GM12878 (cell line): ENCODE measurements around the gene TSPEAR. TPM values are rescaled to one million over a fixed set of nuclear protein-coding genes. Genes with fewer than 3 reads are reported as not detected.

Experiments used
- ATAC-seq: fragments of 200-7000 bp; cut with Tn5 transposase; 3 replicates; pipeline ENCODE4 v1.9.1; 2020; ENCODE audit warnings: mild to moderate bottlenecking, moderate library complexity
- BruUV-seq: library from RNA; stranded (reverse); fragments of 400-500 nt; replicated peaks from 2 replicates; lab custom pipeline; 2021; lab: Mats Ljungman, UMichigan
- CTCF ChIA-PET: fragments of 300-600 bp; sonication (Branson Sonifier 250); formaldehyde crosslinking; extraction: SDS; loops from one replicate; lab custom pipeline; 2021; ENCODE audit warnings: inconsistent platforms; lab: Yijun Ruan, JAX
- POLR2A ChIA-PET: fragments of 350-600 bp; formaldehyde crosslinking; extraction: SDS; loops from one replicate; lab custom pipeline; 2021; ENCODE audit warnings: inconsistent platforms; lab: Charles Lee
- RAD21 ChIA-PET: fragments of 300-600 bp; sonication (Branson Sonifier 250); formaldehyde crosslinking; loops from one replicate; lab custom pipeline; 2023; ENCODE audit warnings: antibody characterized with exemption; ENCODE audit not compliant: unreplicated experiment; lab: Charles Lee
- SMC1A ChIA-PET: fragments of 300-600 bp; sonication (Branson Sonifier 250); formaldehyde crosslinking; loops from one replicate; lab custom pipeline; 2023; ENCODE audit not compliant: unreplicated experiment, uncharacterized antibody; lab: Charles Lee
- DNase-seq: peaks from one replicate; pipeline ENCODE4 v3.0.0-alpha.2; 2011; ENCODE audit warnings: low read depth, low spot score
- FAIRE-seq: peaks from 3 replicates; lab custom pipeline; 2011; peaks lifted over from hg19 to GRCh38; lab: Jason Lieb, UNC
- H2AFZ ChIP-seq: 2 replicates; pipeline ENCODE4 v1.6.0; 2011; ENCODE audit warnings: low read depth, low read length, control low read depth; ENCODE audit not compliant: control insufficient read depth
- H3K27ac ChIP-seq: 2 replicates; pipeline ENCODE4 v1.5.1; 2011; ENCODE audit warnings: control low read depth; ENCODE audit not compliant: control insufficient read depth, insufficient read depth
- H3K27me3 ChIP-seq, 2 experiments: replicated peaks in 1 of 2; 2 replicates each; pipeline versions ENCODE4 v1.6.0 to v1.6.1; 2011; ENCODE audit warnings: low read length in 1 of 2; ENCODE audit not compliant: control insufficient read depth in 2 of 2, insufficient read depth in 2 of 2
- H3K36me3 ChIP-seq, 2 experiments: 2 replicates each; pipeline ENCODE4 v1.5.1; 2011; ENCODE audit warnings: low read length in 1 of 2; ENCODE audit not compliant: control insufficient read depth in 2 of 2, insufficient read depth in 2 of 2
- H3K4me1 ChIP-seq: 2 replicates; pipeline ENCODE4 v1.6.1; 2011; ENCODE audit warnings: mild to moderate bottlenecking, low read length, moderate library complexity, mixed read lengths; ENCODE audit not compliant: control insufficient read depth, insufficient read depth
- H3K4me2 ChIP-seq: 2 replicates; pipeline ENCODE4 v1.6.0; 2011; ENCODE audit warnings: control low read depth; ENCODE audit not compliant: control insufficient read depth, insufficient read depth
- H3K4me3 ChIP-seq: fragments of 200-600 bp; sonication (generic); 2 replicates; pipeline ENCODE4 v1.5.1; 2016
- H3K79me2 ChIP-seq: 2 replicates; pipeline ENCODE4 v1.6.0; 2011; ENCODE audit warnings: low read length; ENCODE audit not compliant: control insufficient read depth, insufficient read depth
- H3K9ac ChIP-seq: 2 replicates; pipeline ENCODE4 v1.8.0; 2011; ENCODE audit warnings: low read length, control low read depth, mixed read lengths; ENCODE audit not compliant: control insufficient read depth, insufficient read depth
- H3K9me3 ChIP-seq: replicated peaks from 3 replicates; pipeline ENCODE4 v1.5.1; 2011; ENCODE audit warnings: mild to moderate bottlenecking, low read length; ENCODE audit not compliant: control insufficient read depth, insufficient read depth
- H4K20me1 ChIP-seq: 2 replicates; pipeline ENCODE4 v1.6.0; 2011; ENCODE audit not compliant: control insufficient read depth, insufficient read depth
- IKZF2 ChIP-seq, 2 experiments: fragments of 450-650 bp; IDR thresholded peaks; 2 replicates each; pipeline ENCODE4 v1.6.1; 2017; ENCODE audit warnings: mild to moderate bottlenecking in 2 of 2, moderate library complexity in 2 of 2
- IRF4 ChIP-seq: IDR thresholded peaks from 2 replicates; pipeline ENCODE4 v1.6.1; 2011; ENCODE audit warnings: low read depth, low read length
- JUNB ChIP-seq: IDR thresholded peaks from 2 replicates; pipeline ENCODE4 v1.6.1; 2016; ENCODE audit warnings: antibody characterized with exemption, mild to moderate bottlenecking
- NRF1 ChIP-seq: conservative IDR thresholded peaks from 2 replicates; pipeline ENCODE4 v1.6.1; 2011; ENCODE audit warnings: mild to moderate bottlenecking, low read depth, low read length, improper control_type of control experiment
- RAD21 ChIP-seq: IDR thresholded peaks from 2 replicates; pipeline ENCODE4 v1.6.1; 2011; ENCODE audit warnings: mild to moderate bottlenecking, low read depth, low read length, moderate library complexity; ENCODE audit not compliant: insufficient read depth
- SIN3A ChIP-seq: IDR thresholded peaks from 2 replicates; pipeline ENCODE4 v1.6.1; 2012; ENCODE audit warnings: low read depth, low read length, improper control_type of control experiment
- SRF ChIP-seq, 2 experiments: IDR thresholded peaks; 2 replicates each; pipeline ENCODE4 v1.6.1; 2011; ENCODE audit warnings: low read depth in 2 of 2, low read length in 2 of 2, mild to moderate bottlenecking in 1 of 2, moderate library complexity in 1 of 2
- STAT1 ChIP-seq: fragments of 450-650 bp; conservative IDR thresholded peaks from 2 replicates; pipeline ENCODE4 v1.6.1; 2014; ENCODE audit warnings: antibody characterized with exemption, mild to moderate bottlenecking
- TCF12 ChIP-seq: IDR thresholded peaks from 2 replicates; pipeline ENCODE4 v1.6.1; 2011; ENCODE audit warnings: low read depth, mild to moderate bottlenecking, low read length
- TCF3 ChIP-seq: IDR thresholded peaks from 2 replicates; pipeline ENCODE4 v1.6.1; 2012; ENCODE audit warnings: low read depth, mild to moderate bottlenecking, low read length, borderline replicate concordance; ENCODE audit not compliant: insufficient read depth
- ZSCAN29 ChIP-seq: fragments of 450-650 bp; IDR thresholded peaks from 2 replicates; pipeline ENCODE4 v1.6.1; 2017; ENCODE audit warnings: mild to moderate bottlenecking, moderate library complexity
- WGBS: methylation state at CpG from one replicate; pipeline ENCODE4 v1.1.6; 2016; ENCODE audit warnings: low lambda C conversion rate; ENCODE audit not compliant: insufficient replicate concordance, insufficient coverage; ENCODE audit errors: missing lambda C conversion rate; 5-methylcytosine and 5-hydroxymethylcytosine counted together
- in situ Hi-C: fragments of 300-500 bp; cut with MboI; formaldehyde crosslinking; loops from 9 replicates; pipeline ENCODE4 v1.14.3; 2018; ENCODE audit warnings: mixed read lengths
- intact Hi-C: fragments of 100-400 bp; cut with micrococcal nuclease; formaldehyde crosslinking; loops from one replicate; pipeline ENCODE4 v1.14.2; 2022; ENCODE audit not compliant: unreplicated experiment
- polyA plus RNA-seq, 11 experiments: library from polyadenylated mRNA; depleted of rRNA in 4 of 11; unstranded in 6 of 11; stranded (reverse) in 5 of 11; fragments of >200 nt; fragmentation: Nextera tagmentation in 4 of 11; fragmentation: Illumina TruSeq in 1 of 11; extraction: Ambion mirVana in 4 of 11; extraction: Trizol in 1 of 11; gene quantifications; 1 replicate in 1 of 11; 2 replicates in 10 of 11; pipeline versions ENCODE4 v1.2.1 to v1.2.3, GENCODE V29; 2011 to 2016; ENCODE audit warnings: inconsistent platforms in 2 of 11, missing spikeins in 2 of 11, low read depth in 1 of 11
- total RNA-seq, 4 experiments: library from RNA; depleted of rRNA in 3 of 4; stranded (reverse); fragments of >200 nt in 3 of 4; fragmentation: Illumina TruSeq in 1 of 4; extraction: Trizol in 1 of 4; gene quantifications; 2 replicates each; pipeline versions ENCODE4 v1.2.1 to v1.2.3, GENCODE V29; 2013 to 2021
- TF ChIP-seq, protein P1 (sequence below): fragments of 450-650 bp; IDR thresholded peaks from 2 replicates; pipeline ENCODE4 v1.6.1; 2016; ENCODE audit warnings: mild to moderate bottlenecking, moderate library complexity, borderline replicate concordance
- TF ChIP-seq, protein P2 (sequence below): fragments of 450-650 bp; IDR thresholded peaks from 2 replicates; pipeline ENCODE4 v1.6.1; 2014; ENCODE audit warnings: mild to moderate bottlenecking
- TF ChIP-seq, protein P3 (sequence below): fragments of 450-650 bp; IDR thresholded peaks from 2 replicates; pipeline ENCODE4 v1.6.1; 2016; ENCODE audit warnings: mild to moderate bottlenecking
- TF ChIP-seq, protein P4 (sequence below): fragments of 150-350 bp; IDR thresholded peaks from 2 replicates; pipeline ENCODE4 v1.6.1; 2014; ENCODE audit warnings: mild to moderate bottlenecking, low read depth, low read length

The TSPEAR gene
- total and polyA plus RNA-seq, 10 of the 15 experiments (the other 5 are each of a cell fraction or from before 2014, with no cell fraction given): not detected

DNA sequence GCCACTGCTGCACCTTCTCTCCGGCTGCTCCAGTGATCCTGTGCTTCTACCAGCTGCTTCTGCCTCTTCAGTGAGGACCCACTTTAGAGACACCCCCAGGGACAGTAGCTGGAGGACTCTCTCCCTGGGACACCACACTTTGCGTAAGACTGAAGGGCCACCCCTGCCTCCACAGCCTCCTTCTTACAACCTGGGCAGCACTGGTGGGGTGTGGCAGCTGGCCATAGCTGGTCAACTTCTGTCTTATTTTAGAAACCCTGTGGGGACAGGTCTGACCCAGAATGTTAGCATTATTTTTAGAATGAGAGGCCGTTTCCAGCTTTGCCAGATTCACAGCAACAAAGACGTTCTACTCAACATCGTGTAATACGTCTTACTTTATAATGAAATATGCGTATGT lies 85.6 kb downstream of the TSPEAR start:
- ATAC-seq: no peak
- DNase-seq: no peak
- Histone ChIP-seq H3K9ac (no peak overlapping the region), H2AFZ (no peak overlapping the region), H3K9me3 (peaks cover 10% of the 10 kb centered on the region; the same call in 1 of the 3 replicates), H3K27me3 (no peaks in the 10 kb centered on the region), H3K4me1 (no peaks in the 10 kb centered on the region), H3K27ac (no peak overlapping the region), H3K79me2 (no peaks in the 10 kb centered on the region), H4K20me1 (no peaks in the 10 kb centered on the region), H3K36me3 (no peaks in the 10 kb centered on the region), H3K4me2 (no peak overlapping the region), H3K4me3 (no peak overlapping the region)
- in situ Hi-C loops (no loop called here), intact Hi-C loops (no loop called here)
- SMC1A ChIA-PET: no interaction called here
- no peak for FAIRE-seq
- RAD21 ChIA-PET: no interaction called here
- POLR2A ChIA-PET: no interaction called here
- no TSS peak for BruUV-seq
- CTCF ChIA-PET: no interaction called here
- WGBS: 70% methylated on average over 7 of the region's 7 CpGs
- no peak for TF ChIP-seq RAD21
- TF ChIP-seq, protein P1, sequence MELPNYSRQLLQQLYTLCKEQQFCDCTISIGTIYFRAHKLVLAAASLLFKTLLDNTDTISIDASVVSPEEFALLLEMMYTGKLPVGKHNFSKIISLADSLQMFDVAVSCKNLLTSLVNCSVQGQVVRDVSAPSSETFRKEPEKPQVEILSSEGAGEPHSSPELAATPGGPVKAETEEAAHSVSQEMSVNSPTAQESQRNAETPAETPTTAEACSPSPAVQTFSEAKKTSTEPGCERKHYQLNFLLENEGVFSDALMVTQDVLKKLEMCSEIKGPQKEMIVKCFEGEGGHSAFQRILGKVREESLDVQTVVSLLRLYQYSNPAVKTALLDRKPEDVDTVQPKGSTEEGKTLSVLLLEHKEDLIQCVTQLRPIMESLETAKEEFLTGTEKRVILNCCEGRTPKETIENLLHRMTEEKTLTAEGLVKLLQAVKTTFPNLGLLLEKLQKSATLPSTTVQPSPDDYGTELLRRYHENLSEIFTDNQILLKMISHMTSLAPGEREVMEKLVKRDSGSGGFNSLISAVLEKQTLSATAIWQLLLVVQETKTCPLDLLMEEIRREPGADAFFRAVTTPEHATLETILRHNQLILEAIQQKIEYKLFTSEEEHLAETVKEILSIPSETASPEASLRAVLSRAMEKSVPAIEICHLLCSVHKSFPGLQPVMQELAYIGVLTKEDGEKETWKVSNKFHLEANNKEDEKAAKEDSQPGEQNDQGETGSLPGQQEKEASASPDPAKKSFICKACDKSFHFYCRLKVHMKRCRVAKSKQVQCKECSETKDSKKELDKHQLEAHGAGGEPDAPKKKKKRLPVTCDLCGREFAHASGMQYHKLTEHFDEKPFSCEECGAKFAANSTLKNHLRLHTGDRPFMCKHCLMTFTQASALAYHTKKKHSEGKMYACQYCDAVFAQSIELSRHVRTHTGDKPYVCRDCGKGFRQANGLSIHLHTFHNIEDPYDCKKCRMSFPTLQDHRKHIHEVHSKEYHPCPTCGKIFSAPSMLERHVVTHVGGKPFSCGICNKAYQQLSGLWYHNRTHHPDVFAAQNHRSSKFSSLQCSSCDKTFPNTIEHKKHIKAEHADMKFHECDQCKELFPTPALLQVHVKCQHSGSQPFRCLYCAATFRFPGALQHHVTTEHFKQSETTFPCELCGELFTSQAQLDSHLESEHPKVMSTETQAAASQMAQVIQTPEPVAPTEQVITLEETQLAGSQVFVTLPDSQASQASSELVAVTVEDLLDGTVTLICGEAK: no peak
- no peak for TF ChIP-seq NRF1
- TF ChIP-seq, protein P2, sequence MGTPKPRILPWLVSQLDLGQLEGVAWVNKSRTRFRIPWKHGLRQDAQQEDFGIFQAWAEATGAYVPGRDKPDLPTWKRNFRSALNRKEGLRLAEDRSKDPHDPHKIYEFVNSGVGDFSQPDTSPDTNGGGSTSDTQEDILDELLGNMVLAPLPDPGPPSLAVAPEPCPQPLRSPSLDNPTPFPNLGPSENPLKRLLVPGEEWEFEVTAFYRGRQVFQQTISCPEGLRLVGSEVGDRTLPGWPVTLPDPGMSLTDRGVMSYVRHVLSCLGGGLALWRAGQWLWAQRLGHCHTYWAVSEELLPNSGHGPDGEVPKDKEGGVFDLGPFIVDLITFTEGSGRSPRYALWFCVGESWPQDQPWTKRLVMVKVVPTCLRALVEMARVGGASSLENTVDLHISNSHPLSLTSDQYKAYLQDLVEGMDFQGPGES: no peak
- no peak for TF ChIP-seq IRF4
- no peak for TF ChIP-seq TCF12
- TF ChIP-seq, protein P3, sequence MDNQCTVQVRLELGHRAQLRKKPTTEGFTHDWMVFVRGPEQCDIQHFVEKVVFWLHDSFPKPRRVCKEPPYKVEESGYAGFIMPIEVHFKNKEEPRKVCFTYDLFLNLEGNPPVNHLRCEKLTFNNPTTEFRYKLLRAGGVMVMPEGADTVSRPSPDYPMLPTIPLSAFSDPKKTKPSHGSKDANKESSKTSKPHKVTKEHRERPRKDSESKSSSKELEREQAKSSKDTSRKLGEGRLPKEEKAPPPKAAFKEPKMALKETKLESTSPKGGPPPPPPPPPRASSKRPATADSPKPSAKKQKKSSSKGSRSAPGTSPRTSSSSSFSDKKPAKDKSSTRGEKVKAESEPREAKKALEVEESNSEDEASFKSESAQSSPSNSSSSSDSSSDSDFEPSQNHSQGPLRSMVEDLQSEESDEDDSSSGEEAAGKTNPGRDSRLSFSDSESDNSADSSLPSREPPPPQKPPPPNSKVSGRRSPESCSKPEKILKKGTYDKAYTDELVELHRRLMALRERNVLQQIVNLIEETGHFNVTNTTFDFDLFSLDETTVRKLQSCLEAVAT: no peak
- no peak for TF ChIP-seq ZSCAN29
- TF ChIP-seq SIN3A: no peak
- no peak for TF ChIP-seq SRF (IDR thresholded peaks at IDR 0.05; ENCODE audit: low read depth in 2 of 2, low read length in 2 of 2)
- TF ChIP-seq TCF3: no peak
- TF ChIP-seq, protein P4, sequence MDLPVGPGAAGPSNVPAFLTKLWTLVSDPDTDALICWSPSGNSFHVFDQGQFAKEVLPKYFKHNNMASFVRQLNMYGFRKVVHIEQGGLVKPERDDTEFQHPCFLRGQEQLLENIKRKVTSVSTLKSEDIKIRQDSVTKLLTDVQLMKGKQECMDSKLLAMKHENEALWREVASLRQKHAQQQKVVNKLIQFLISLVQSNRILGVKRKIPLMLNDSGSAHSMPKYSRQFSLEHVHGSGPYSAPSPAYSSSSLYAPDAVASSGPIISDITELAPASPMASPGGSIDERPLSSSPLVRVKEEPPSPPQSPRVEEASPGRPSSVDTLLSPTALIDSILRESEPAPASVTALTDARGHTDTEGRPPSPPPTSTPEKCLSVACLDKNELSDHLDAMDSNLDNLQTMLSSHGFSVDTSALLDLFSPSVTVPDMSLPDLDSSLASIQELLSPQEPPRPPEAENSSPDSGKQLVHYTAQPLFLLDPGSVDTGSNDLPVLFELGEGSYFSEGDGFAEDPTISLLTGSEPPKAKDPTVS: no peak
- no peak for TF ChIP-seq IKZF2 (IDR thresholded peaks at IDR 0.05)
- TF ChIP-seq JUNB: no peak
- TF ChIP-seq STAT1: no peak
